ENCODE measurements around the gene FRMD6.
A peak's percentile ranks its signal among the peaks of the same experiment; 100 is the strongest.

The FRMD6 gene

GRCh38 chr14:51639668-51640316 is 11.9 kb upstream of the FRMD6 start:
- TF ChIP-seq, protein P1, sequence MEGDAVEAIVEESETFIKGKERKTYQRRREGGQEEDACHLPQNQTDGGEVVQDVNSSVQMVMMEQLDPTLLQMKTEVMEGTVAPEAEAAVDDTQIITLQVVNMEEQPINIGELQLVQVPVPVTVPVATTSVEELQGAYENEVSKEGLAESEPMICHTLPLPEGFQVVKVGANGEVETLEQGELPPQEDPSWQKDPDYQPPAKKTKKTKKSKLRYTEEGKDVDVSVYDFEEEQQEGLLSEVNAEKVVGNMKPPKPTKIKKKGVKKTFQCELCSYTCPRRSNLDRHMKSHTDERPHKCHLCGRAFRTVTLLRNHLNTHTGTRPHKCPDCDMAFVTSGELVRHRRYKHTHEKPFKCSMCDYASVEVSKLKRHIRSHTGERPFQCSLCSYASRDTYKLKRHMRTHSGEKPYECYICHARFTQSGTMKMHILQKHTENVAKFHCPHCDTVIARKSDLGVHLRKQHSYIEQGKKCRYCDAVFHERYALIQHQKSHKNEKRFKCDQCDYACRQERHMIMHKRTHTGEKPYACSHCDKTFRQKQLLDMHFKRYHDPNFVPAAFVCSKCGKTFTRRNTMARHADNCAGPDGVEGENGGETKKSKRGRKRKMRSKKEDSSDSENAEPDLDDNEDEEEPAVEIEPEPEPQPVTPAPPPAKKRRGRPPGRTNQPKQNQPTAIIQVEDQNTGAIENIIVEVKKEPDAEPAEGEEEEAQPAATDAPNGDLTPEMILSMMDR (IDR thresholded peaks at IDR 0.05): no peak

GRCh38 chr14:51643140-51643539 is 8.6 kb upstream of the FRMD6 start:
- intact Hi-C loops (cut with DNase I; ENCODE audit: low total_unique reads): loop anchor here (10.0 kb wide), 1 partner anchor 98 kb away; no protein-coding TSS in a partner anchor
- Histone ChIP-seq H3K9me3 (no peaks in the 10 kb centered on the region), H3K4me1 (peaks cover 0 to 11% (median 4%) of the 10 kb centered on the region in 4 donors), H3K27ac (no peak overlapping the region), H3K36me3 (no peaks in the 10 kb centered on the region), H3K27me3 (no peaks in the 10 kb centered on the region), H3K4me3 (no peak overlapping the region)
- no peak for DNase-seq
- TF ChIP-seq, protein P1 (IDR thresholded peaks at IDR 0.05): no peak

More at GRCh38 chr14:51639668-51640316, 11.9 kb upstream of the FRMD6 start:
- Histone ChIP-seq H3K4me3 (no peak overlapping the region), H3K36me3 (no peaks in the 10 kb centered on the region), H3K27ac (no peak overlapping the region), H3K27me3 (no peaks in the 10 kb centered on the region), H3K9me3 (no peaks in the 10 kb centered on the region), H3K4me1 (peaks cover 0 to 13% (median 6%) of the 10 kb centered on the region in 4 donors)
- no peak for DNase-seq
- intact Hi-C loops (cut with DNase I; ENCODE audit: low total_unique reads): loop anchor here (10.0 kb wide), 1 partner anchor 95 kb away; no protein-coding TSS in a partner anchor

DNA sequence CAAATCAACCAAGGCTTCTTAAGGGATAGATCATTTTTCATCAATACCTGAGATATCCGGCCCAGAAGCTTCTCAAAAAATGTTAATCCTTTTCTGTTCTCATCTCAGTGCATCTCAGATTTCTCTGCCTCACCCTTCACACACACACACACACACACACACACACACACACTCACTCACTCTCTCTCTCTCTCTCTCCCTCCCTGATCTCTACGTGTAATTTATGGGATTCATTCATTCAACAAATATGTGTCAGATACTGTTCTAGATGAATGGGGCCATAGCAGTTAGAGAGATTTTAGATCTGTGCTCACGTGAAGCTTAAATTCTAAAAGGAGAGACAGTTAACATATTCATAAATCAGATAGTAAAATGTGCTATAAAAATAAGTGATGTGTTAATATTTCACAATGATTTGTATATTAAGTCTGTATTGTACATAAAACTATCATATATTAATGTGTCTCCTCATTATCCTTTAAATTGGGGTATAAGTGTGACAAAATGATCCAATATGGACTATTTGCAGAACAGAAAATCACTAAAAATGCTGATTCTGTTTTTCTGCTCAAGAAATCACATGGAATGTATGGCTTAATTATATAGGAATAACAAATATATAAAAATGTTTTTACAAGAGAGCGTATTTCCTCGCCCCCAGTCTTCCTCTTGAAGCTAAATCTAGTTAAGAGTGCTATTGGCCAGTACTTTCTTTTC is 7.3 kb upstream of the FRMD6 start:
- intact Hi-C loops (cut with DNase I; ENCODE audit: low total_unique reads): loop anchor here (10.0 kb wide), 1 partner anchor 100 kb away; no protein-coding TSS in a partner anchor
- Histone ChIP-seq H3K27me3 (no peaks in the 10 kb centered on the region), H3K36me3 (no peaks in the 10 kb centered on the region), H3K27ac (no peak overlapping the region), H3K9me3 (no peaks in the 10 kb centered on the region), H3K4me3 (no peak overlapping the region), H3K4me1 (peaks cover 0 to 4% (median under 1%) of the 10 kb centered on the region in 4 donors)
- no peak for DNase-seq
- TF ChIP-seq, protein P1 (IDR thresholded peaks at IDR 0.05): no peak

- H3K36me3 ChIP-seq: no peaks in the 10 kb centered on the region
- H3K9me3 ChIP-seq: no peaks in the 10 kb centered on the region
- peaks cover 0 to 13% (median 3%) of the 10 kb centered on the region in 4 donors for H3K4me1 ChIP-seq
- intact Hi-C loops (cut with DNase I; ENCODE audit: low total_unique reads): loop anchor here (10.0 kb wide), 1 partner anchor 103 kb away; no protein-coding TSS in a partner anchor
- no peaks in the 10 kb centered on the region for H3K27me3 ChIP-seq
- H3K27ac ChIP-seq: no peak overlapping the region
- TF ChIP-seq, protein P1 (IDR thresholded peaks at IDR 0.05): no peak
- DNase-seq: no peak
- H3K4me3 ChIP-seq: no peak overlapping the region
Measured at GRCh38 chr14:51648296-51648695, 3.4 kb upstream of the FRMD6 start.

GRCh38 chr14:51650716-51651387 is 858 bp upstream of the FRMD6 start:
- Histone ChIP-seq H3K36me3 (no peaks in the 10 kb centered on the region), H3K27ac (peak overlapping the region; percentile 95 to 97), H3K9me3 (no peaks in the 10 kb centered on the region), H3K4me3 (peak overlapping the region; percentile 65 to 96), H3K4me1 (peaks cover 6 to 38% (median 14%) of the 10 kb centered on the region in 4 donors), H3K27me3 (no peaks in the 10 kb centered on the region)
- TF ChIP-seq, protein P1 (IDR thresholded peaks at IDR 0.05): no peak
- DNase-seq: peak; percentile 22 to 70
- intact Hi-C loops (cut with DNase I; ENCODE audit: low total_unique reads): loop anchor here (10.0 kb wide), 1 partner anchor 366 kb away; no protein-coding TSS in a partner anchor
